ENCODE measurements around the gene DMRT2. TPM values are rescaled to one million over a fixed set of nuclear protein-coding genes. Genes with fewer than 3 reads are reported as not detected.

The DMRT2 gene
- total and polyA plus RNA-seq, 2 experiments from 2014 or later, result not detected

DNA sequence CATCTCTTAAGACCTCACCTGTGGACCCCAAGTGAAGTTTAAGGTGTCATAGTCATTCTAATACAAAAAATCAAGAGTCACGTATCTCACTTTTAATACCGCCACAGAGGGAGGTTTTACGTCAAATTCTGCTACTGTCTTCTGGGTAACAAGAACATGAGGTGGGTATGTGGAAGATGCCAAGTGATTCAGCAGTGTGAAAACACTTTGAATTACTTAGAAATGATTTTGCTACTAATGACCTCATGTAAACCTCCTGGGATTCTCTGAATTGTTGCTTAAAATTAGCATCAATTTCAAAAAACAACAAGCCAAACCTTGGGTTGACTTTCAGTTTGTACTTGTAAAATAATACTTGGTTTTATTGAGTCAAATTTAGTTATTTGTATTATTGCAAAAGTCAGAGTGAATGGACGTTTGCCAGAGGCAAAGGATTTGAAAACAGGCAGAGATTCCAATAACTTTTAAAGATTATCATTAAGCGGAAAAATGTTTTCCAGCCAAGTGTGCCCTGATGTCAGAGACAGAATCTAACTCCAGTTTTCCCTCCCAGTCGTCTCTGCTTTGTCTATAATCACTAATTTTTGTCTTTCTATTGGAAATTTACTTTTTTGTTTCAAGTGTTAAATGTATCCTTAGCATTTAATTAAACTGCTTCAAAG, 8.8 kb downstream of the DMRT2 start:
- TF ChIP-seq EZH2 (IDR thresholded peaks at IDR 0.05; ENCODE audit: borderline replicate concordance), result no peak
- no peaks in the 10 kb centered on the region for H3K36me3 ChIP-seq (replicated peaks; ENCODE audit: insufficient read depth, low read depth)
- WGBS (ENCODE audit: low lambda C conversion rate, missing lambda C conversion rate), result 67% methylated on average over 6 of the region's 6 CpGs
- H3K9me3 ChIP-seq (ENCODE audit: low read depth), result no peaks in the 10 kb centered on the region
- H4K20me1 ChIP-seq (ENCODE audit: insufficient read depth, poor library complexity, severe bottlenecking), result no peaks in the 10 kb centered on the region
- no peak overlapping the region for H3K27ac ChIP-seq
- no peaks in the 10 kb centered on the region for H3K27me3 ChIP-seq
- DNase-seq (ENCODE audit: low spot score), result no peak
- H3K9me2 ChIP-seq (replicated peaks; ENCODE audit: insufficient read depth), result no peaks in the 10 kb centered on the region
- H3K4me2 ChIP-seq, result no peak overlapping the region
- H3K4me3 ChIP-seq, result no peak overlapping the region
- H2AFZ ChIP-seq, result no peak overlapping the region
- no peaks in the 10 kb centered on the region for H3K4me1 ChIP-seq (ENCODE audit: insufficient read depth)
- no peaks in the 10 kb centered on the region for H3K79me2 ChIP-seq

DNA sequence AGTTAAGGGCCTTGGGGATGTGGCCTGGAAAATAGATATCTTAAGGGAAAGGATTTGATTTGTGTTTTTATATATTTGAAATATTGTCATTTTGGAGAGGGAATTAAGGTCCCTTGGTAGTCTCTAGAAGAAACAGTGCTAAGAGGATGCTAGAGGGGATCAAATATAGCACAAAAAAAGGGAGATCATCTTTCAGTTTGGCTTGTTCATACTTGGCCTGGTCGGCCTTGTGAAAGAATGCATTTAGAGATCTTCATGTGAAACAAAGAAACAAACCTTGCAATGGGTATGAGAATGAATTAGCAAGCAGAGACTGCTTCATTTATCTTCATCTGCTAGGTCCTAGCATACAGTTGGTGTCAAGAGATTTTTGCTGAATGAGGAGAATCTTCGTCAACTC, 15.0 kb downstream of the DMRT2 start:
- H3K79me2 ChIP-seq, result no peaks in the 10 kb centered on the region
- no peaks in the 10 kb centered on the region for H3K9me3 ChIP-seq (ENCODE audit: low read depth)
- no peak for DNase-seq (ENCODE audit: low spot score)
- no peaks in the 10 kb centered on the region for H3K9me2 ChIP-seq (replicated peaks; ENCODE audit: insufficient read depth)
- H3K27ac ChIP-seq, result no peak overlapping the region
- no peaks in the 10 kb centered on the region for H3K4me1 ChIP-seq (ENCODE audit: insufficient read depth)
- H3K4me2 ChIP-seq, result no peak overlapping the region
- H4K20me1 ChIP-seq (ENCODE audit: insufficient read depth, poor library complexity, severe bottlenecking), result no peaks in the 10 kb centered on the region
- TF ChIP-seq EZH2 (IDR thresholded peaks at IDR 0.05; ENCODE audit: borderline replicate concordance) (no peak), EZH2phosphoT487 (IDR thresholded peaks at IDR 0.05; ENCODE audit: low read depth, severe bottlenecking, unreplicated experiment) (no peak)
- TF ChIP-seq, protein P1, sequence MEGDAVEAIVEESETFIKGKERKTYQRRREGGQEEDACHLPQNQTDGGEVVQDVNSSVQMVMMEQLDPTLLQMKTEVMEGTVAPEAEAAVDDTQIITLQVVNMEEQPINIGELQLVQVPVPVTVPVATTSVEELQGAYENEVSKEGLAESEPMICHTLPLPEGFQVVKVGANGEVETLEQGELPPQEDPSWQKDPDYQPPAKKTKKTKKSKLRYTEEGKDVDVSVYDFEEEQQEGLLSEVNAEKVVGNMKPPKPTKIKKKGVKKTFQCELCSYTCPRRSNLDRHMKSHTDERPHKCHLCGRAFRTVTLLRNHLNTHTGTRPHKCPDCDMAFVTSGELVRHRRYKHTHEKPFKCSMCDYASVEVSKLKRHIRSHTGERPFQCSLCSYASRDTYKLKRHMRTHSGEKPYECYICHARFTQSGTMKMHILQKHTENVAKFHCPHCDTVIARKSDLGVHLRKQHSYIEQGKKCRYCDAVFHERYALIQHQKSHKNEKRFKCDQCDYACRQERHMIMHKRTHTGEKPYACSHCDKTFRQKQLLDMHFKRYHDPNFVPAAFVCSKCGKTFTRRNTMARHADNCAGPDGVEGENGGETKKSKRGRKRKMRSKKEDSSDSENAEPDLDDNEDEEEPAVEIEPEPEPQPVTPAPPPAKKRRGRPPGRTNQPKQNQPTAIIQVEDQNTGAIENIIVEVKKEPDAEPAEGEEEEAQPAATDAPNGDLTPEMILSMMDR (IDR thresholded peaks at IDR 0.05; ENCODE audit: poor library complexity), result no peak
- no peak overlapping the region for H3K4me3 ChIP-seq
- 73% methylated on average over 2 of the region's 2 CpGs for WGBS (ENCODE audit: low lambda C conversion rate, missing lambda C conversion rate)
- H3K27me3 ChIP-seq, result no peaks in the 10 kb centered on the region
- no peak overlapping the region for H2AFZ ChIP-seq
- no peaks in the 10 kb centered on the region for H3K36me3 ChIP-seq (replicated peaks; ENCODE audit: insufficient read depth, low read depth)

DNA sequence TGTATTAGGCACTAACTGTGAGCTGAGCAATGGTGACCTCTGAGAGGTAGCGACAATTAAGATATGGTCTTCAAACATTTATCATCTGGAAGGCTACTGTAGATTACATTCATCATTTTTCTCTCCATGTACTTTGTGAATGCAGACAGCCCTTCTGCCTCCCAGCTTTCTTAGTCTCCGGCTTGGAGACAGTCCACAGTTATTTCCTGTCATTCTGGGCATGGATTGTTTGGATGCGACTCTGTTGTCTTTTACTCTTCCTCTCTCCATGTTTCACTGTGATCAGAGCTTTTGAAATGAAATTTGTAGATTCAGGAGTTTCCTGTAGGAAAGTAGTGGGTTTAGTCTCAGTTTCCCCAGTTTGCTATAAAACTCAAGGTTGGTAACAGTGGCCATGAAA, 20.5 kb downstream of the DMRT2 start:
- 72% methylated on average over 3 of the region's 3 CpGs for WGBS (ENCODE audit: low lambda C conversion rate, missing lambda C conversion rate)
- Histone ChIP-seq H3K9me3 (ENCODE audit: low read depth) (no peaks in the 10 kb centered on the region), H2AFZ (no peak overlapping the region), H3K27me3 (no peaks in the 10 kb centered on the region), H3K27ac (no peak overlapping the region), H4K20me1 (ENCODE audit: insufficient read depth, poor library complexity, severe bottlenecking) (no peaks in the 10 kb centered on the region), H3K4me2 (no peak overlapping the region), H3K4me1 (ENCODE audit: insufficient read depth) (no peaks in the 10 kb centered on the region), H3K79me2 (no peaks in the 10 kb centered on the region), H3K36me3 (replicated peaks; ENCODE audit: insufficient read depth, low read depth) (no peaks in the 10 kb centered on the region), H3K9me2 (replicated peaks; ENCODE audit: insufficient read depth) (no peaks in the 10 kb centered on the region), H3K4me3 (no peak overlapping the region)
- no peak for DNase-seq (ENCODE audit: low spot score)
- no peak for TF ChIP-seq EZH2 (IDR thresholded peaks at IDR 0.05; ENCODE audit: borderline replicate concordance)
- TF ChIP-seq EZH2phosphoT487 (IDR thresholded peaks at IDR 0.05; ENCODE audit: low read depth, severe bottlenecking, unreplicated experiment), result no peak
- TF ChIP-seq, protein P1 (IDR thresholded peaks at IDR 0.05; ENCODE audit: poor library complexity), result no peak

DNA sequence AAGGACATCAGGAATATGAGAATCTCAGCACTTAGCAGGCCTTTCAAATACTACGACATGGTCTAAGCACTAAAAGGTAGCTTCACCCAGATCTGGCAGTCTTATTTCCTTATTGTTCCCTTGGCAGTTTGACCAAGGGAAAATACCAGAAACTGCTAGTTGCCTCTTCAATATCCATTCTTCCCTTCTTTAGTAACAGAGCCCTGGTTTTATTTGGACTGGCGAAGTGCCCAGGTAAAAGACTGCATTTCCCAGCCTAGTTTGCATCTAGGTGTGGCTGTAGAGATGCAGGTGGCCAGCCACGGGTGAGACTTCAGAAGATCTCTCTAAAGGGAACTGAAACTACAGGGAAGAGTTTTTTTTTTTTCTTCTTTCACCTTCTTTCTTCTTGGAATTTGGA, 21.6 kb downstream of the DMRT2 start:
- Histone ChIP-seq H3K4me3 (no peak overlapping the region), H3K27me3 (no peaks in the 10 kb centered on the region), H2AFZ (no peak overlapping the region), H3K9me3 (ENCODE audit: low read depth) (no peaks in the 10 kb centered on the region), H3K36me3 (replicated peaks; ENCODE audit: insufficient read depth, low read depth) (no peaks in the 10 kb centered on the region), H3K27ac (no peak overlapping the region), H3K4me1 (ENCODE audit: insufficient read depth) (no peaks in the 10 kb centered on the region), H4K20me1 (ENCODE audit: insufficient read depth, poor library complexity, severe bottlenecking) (no peaks in the 10 kb centered on the region), H3K4me2 (no peak overlapping the region), H3K9me2 (replicated peaks; ENCODE audit: insufficient read depth) (no peaks in the 10 kb centered on the region), H3K79me2 (no peaks in the 10 kb centered on the region)
- 61% methylated on average over 3 of the region's 3 CpGs for WGBS (ENCODE audit: low lambda C conversion rate, missing lambda C conversion rate)
- no peak for DNase-seq (ENCODE audit: low spot score)
- TF ChIP-seq EZH2 (IDR thresholded peaks at IDR 0.05; ENCODE audit: borderline replicate concordance), result no peak
- TF ChIP-seq, protein P1 (IDR thresholded peaks at IDR 0.05; ENCODE audit: poor library complexity), result no peak
- TF ChIP-seq EZH2phosphoT487 (IDR thresholded peaks at IDR 0.05; ENCODE audit: low read depth, severe bottlenecking, unreplicated experiment), result no peak
